ENCODE results near the gene APBB1.

Gene APBB1

GRCh38 chr11:6390718-6391469, 28.0 kb downstream of the APBB1 start:
- DNase-seq: no peak

GRCh38 chr11:6389905-6390717, 28.8 kb downstream of the APBB1 start, which contains the start of gene SMPD1:
Gene SMPD1, plus strand, starts transcription at chr11:6390474. Its CDS starts 125 bp downstream, at chr11:6390599.
- DNase-seq: peak; percentile 91

- no peak for DNase-seq
Measured at GRCh38 chr11:6388748-6389147, 30.1 kb downstream of the APBB1 start.

GRCh38 chr11:6387811-6388599, 30.9 kb downstream of the APBB1 start:
- peak; percentile 37 for DNase-seq

GRCh38 chr11:6385046-6385777, 33.7 kb downstream of the APBB1 start:
- no peak for DNase-seq

DNA sequence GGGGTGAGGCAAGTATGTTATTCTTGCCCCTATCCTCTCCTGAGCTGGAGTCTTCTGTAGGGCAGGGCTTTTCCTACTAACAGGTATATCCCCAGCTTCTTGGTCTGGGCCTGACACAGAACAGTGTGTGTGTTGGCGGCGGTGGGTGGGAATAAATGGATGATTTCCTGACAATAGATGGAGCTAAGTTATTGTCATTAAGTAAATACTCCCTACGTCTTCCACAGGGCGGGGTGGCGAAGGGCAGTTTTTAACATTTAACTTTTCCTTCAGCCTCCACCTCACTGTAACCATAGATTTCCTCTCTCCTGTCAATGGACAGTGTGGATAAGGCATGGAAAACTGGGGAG, 40.3 kb downstream of the APBB1 start:
- DNase-seq: no peak

DNA sequence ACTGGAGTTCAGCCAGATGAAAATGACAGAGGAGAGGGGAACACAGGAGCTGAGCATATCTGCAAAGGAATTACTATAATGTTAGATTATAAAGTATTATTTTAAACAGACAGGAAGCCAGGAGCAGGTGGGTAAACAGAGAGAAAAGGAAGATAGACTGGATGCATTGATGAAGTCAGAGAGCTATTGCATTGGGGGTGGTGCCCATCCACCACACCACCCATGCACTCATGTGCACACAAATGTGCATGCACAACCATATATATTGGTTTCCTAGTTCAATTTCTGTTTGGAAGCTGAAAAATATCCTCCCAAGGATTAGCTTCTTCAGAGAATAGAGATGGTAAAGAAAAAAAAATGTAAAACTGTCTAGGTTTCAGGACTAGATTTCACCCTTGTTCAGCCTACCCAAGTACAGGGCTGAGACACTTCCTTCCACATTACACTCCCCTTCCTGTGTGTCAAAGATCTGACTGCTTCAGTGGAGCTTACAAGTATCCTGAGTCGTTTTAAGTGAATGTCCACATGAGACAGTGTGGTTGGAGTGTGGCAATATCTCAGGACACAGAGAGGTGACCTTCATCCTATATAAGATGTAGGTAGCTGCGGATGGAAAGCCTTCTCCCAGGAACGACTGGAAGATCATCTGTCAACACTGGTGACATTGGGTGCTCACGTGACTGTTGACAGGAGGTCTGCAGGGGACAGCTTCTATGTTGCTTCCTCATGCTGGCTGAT, 40.8 kb downstream of the APBB1 start:
- DNase-seq: no peak

DNA sequence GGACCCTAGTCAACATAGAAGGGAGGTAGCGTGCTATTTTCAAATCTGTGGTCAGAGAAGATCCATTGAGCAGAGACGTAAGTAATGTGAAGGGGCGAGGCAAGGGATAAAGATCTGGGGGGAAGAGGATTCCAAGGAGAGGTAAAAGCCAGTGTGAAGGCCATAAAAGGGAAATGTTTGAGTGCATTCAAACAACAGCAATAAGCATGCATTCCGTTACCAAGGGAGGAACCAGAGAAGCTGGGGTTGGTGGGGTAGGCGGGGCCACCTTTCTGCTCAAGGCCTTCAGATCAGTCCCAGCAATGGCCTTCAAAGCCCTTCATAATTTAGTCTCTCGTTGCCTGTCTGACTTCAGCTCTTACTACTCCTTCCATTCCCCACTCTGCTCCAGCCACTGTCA, 47.1 kb downstream of the APBB1 start:
- no peak for DNase-seq

- DNase-seq: no peak
Measured at GRCh38 chr11:6365659-6366058, 53.2 kb downstream of the APBB1 start.

GRCh38 chr11:6362873-6363678, 55.8 kb downstream of the APBB1 start:
- DNase-seq: peak; percentile 77

DNA sequence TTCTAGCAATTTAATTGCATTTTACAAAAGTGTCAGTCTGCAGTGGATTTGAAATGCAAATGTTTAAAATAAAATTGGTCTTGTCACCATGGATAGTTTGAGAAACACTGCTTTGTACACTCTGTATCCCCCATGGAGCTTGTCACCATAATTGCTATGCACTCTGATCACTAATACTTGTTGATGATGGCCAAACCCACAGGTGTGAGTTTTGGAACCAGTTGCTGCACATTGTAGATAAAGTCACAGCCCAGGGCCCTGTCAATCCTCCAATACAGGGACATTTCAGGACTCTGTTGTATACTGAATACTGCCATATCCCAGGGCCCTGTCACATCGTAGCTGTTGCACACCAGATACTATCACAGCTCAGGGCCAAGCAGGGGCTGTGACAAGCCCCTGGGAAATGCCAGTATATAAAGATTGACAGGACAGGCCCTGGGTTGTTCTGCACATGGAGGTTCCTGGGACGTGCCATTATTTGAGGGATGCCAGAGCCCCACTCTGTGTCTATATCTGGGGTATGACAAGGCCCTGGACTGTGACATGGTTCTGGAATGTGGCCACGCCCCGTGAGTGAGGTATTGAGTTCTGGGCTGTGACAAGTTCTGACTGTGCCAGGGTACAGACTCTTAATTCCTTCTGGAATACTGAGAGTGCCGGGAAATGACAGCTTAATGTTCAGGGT, 56.6 kb downstream of the APBB1 start:
- no peak for DNase-seq

GRCh38 chr11:6360183-6360582, 58.7 kb downstream of the APBB1 start:
- DNase-seq: no peak

GRCh38 chr11:6357222-6357621, 61.7 kb downstream of the APBB1 start:
- peak; percentile 97 for DNase-seq

GRCh38 chr11:6356503-6357055, 62.3 kb downstream of the APBB1 start:
- no peak for DNase-seq

DNA sequence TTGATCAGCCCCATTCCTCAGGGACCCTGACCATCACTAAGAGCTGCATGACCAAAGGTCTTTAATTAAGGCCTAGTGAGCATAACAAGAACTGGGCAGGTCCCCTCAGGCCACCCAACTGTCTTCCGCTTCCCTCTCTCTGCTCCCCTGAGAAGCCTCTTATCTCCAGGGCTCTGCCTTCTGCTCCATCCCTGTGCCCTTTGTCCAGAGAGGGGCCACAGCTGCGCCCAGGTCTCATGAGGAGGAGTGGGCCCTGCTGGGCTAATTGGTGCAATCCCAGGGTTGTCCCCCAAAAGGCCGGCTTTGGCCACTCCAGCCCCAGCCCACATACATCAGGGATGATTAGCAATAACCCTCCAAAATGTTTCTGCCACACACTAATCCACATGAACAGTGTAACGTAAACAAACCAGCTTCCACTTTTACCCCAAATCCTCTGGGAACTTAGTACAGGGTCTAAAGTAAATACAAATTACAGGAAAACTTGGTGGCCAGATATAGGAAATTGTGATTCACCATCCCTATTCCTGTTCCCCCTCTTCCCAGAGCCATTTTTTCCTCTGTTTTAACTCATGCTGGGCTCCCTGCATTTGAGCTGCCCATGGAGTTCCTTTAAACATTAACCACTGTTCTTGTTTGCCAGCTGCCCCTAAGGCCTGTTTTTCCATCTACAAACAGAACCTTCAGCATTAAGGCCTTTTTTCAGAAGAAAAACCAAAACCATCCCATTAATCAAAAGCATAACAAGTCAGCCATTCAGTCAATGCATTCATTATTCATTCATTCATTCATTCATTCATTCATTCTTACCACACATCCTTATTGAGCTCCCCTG, 64.0 kb downstream of the APBB1 start:
- no peak for DNase-seq

GRCh38 chr11:6353367-6353987, 65.4 kb downstream of the APBB1 start:
- DNase-seq: peak; percentile 50

GRCh38 chr11:6351782-6352382, 67.0 kb downstream of the APBB1 start:
- DNase-seq: no peak

DNA sequence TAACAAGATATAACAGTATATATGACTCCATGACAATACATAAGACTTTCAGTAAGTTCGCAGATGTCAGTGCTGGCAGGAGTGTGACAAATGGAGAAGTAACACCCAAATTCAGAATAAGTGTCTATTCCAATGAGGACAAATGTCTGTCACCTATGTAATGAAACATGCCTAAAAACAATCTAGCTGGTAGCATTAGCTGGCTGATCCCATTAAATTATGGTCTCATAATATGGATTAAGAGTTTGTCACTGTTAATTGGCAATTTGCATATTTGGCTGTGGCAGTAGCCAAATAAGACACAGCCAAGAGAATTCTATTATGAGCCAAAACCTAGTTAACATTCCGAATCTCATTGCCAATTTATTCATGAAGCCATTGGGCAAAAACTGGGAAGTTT, 68.4 kb downstream of the APBB1 start:
- no peak for DNase-seq
